Neural cell (in vitro differentiated cells): ENCODE measurements around the gene NCF4.

ENCODE experiments used
- EP300 ChIP-seq: fragments of 450-650 bp; conservative IDR thresholded peaks from 2 replicates; pipeline ENCODE4 v1.6.1; 2014; ENCODE audit warnings: antibody characterized with exemption, mild to moderate bottlenecking, moderate library complexity; ENCODE audit not compliant: poor library complexity, severe bottlenecking
- EZH2 ChIP-seq: fragments of 200-600, 300-800 bp; shearing (Covaris generic), sonication (generic); IDR thresholded peaks from 2 replicates; pipeline ENCODE4 v1.6.1; 2014; ENCODE audit warnings: antibody characterized with exemption, low read length, borderline replicate concordance, mild to moderate bottlenecking; ENCODE audit not compliant: insufficient read depth, poor library complexity, severe bottlenecking
- TAF1 ChIP-seq: IDR thresholded peaks from 2 replicates; pipeline ENCODE4 v1.6.1; 2012; ENCODE audit warnings: low read depth
- TF ChIP-seq, protein P1 (sequence below): fragments of 450-650 bp; IDR thresholded peaks from 2 replicates; pipeline ENCODE4 v1.5.1; 2014; ENCODE audit warnings: antibody characterized with exemption, mild to moderate bottlenecking, moderate library complexity; ENCODE audit not compliant: poor library complexity, severe bottlenecking

DNA sequence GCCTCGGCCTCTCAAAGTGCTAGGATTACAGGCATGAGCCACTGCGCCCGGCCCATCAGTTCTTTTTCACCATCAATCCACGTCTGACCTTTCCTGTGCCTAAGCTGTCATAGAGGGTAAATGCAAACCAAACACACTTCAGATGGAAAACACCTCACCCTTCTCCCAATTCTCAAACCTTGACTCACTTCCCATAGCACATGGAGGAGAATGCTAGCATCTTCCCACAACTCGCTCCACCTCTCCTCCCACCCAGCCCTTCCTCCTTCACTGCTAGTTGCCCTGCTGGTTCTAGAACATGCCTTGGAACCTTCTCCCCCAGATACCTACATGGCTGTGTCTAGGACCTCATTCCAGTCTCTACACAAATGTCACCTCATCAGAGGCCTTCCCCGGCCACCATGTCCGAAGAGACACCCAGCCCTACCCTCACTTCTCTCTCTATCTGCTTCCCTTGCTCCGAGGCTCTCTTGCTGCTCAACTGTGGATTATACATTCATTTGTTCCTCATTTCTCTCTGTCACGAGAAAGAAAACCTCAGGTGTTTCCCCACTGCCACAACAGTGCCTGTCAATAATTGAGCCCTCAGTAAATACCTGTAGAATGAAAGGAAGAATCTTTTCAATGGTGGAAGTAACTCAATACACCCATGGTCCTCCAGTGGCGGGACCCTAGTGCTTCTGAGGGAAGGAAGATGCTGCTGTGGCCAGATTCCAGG, 21.3 kb upstream of the NCF4 start:
- TF ChIP-seq EP300 (no peak), TAF1 (no peak), EZH2 (no peak)
- TF ChIP-seq, protein P1, sequence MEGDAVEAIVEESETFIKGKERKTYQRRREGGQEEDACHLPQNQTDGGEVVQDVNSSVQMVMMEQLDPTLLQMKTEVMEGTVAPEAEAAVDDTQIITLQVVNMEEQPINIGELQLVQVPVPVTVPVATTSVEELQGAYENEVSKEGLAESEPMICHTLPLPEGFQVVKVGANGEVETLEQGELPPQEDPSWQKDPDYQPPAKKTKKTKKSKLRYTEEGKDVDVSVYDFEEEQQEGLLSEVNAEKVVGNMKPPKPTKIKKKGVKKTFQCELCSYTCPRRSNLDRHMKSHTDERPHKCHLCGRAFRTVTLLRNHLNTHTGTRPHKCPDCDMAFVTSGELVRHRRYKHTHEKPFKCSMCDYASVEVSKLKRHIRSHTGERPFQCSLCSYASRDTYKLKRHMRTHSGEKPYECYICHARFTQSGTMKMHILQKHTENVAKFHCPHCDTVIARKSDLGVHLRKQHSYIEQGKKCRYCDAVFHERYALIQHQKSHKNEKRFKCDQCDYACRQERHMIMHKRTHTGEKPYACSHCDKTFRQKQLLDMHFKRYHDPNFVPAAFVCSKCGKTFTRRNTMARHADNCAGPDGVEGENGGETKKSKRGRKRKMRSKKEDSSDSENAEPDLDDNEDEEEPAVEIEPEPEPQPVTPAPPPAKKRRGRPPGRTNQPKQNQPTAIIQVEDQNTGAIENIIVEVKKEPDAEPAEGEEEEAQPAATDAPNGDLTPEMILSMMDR = no peak
